ENCODE measurements around the gene KANSL1.

DNA sequence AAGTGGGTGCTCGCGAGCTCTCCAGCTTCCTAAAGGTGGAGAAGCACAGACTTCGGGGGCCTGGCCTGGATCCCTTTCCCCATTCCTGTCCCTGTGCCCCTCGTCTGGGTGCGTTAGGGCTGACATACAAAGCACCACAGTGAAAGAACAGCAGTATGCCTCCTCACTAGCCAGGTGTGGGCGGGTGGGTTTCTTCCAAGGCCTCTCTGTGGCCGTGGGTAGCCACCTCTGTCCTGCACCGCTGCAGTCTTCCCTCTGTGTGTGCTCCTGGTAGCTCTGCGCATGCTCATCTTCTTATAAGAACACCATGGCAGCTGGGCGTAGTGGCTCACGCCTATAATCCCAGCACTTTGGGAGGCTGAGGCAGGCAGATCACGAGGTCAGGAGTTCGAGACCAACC lies 196.1 kb downstream of the KANSL1 start:
- TF ChIP-seq, protein P1, sequence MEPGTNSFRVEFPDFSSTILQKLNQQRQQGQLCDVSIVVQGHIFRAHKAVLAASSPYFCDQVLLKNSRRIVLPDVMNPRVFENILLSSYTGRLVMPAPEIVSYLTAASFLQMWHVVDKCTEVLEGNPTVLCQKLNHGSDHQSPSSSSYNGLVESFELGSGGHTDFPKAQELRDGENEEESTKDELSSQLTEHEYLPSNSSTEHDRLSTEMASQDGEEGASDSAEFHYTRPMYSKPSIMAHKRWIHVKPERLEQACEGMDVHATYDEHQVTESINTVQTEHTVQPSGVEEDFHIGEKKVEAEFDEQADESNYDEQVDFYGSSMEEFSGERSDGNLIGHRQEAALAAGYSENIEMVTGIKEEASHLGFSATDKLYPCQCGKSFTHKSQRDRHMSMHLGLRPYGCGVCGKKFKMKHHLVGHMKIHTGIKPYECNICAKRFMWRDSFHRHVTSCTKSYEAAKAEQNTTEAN (CRISPR knock-in tag; IDR thresholded peaks at IDR 0.05): no peak
- TF ChIP-seq, protein P2, sequence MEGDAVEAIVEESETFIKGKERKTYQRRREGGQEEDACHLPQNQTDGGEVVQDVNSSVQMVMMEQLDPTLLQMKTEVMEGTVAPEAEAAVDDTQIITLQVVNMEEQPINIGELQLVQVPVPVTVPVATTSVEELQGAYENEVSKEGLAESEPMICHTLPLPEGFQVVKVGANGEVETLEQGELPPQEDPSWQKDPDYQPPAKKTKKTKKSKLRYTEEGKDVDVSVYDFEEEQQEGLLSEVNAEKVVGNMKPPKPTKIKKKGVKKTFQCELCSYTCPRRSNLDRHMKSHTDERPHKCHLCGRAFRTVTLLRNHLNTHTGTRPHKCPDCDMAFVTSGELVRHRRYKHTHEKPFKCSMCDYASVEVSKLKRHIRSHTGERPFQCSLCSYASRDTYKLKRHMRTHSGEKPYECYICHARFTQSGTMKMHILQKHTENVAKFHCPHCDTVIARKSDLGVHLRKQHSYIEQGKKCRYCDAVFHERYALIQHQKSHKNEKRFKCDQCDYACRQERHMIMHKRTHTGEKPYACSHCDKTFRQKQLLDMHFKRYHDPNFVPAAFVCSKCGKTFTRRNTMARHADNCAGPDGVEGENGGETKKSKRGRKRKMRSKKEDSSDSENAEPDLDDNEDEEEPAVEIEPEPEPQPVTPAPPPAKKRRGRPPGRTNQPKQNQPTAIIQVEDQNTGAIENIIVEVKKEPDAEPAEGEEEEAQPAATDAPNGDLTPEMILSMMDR (IDR thresholded peaks at IDR 0.05): no peak
- TF ChIP-seq NR2C2 (CRISPR knock-in tag; IDR thresholded peaks at IDR 0.05) (no peak), ZNF232 (CRISPR knock-in tag; IDR thresholded peaks at IDR 0.05) (no peak), NFE2L1 (CRISPR knock-in tag; IDR thresholded peaks at IDR 0.05) (no peak), GABPB1 (CRISPR knock-in tag; IDR thresholded peaks at IDR 0.05) (no peak), HMGA2 (CRISPR knock-in tag; IDR thresholded peaks at IDR 0.05) (no peak), CBFB (CRISPR knock-in tag; IDR thresholded peaks at IDR 0.05; ENCODE audit: low read depth) (no peak), TP53 (CRISPR knock-in tag; IDR thresholded peaks at IDR 0.05) (no peak), SMAD3 (CRISPR knock-in tag; IDR thresholded peaks at IDR 0.05; ENCODE audit: borderline replicate concordance) (no peak)
- TF ChIP-seq, protein P3, sequence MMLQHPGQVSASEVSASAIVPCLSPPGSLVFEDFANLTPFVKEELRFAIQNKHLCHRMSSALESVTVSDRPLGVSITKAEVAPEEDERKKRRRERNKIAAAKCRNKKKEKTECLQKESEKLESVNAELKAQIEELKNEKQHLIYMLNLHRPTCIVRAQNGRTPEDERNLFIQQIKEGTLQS (CRISPR knock-in tag; conservative IDR thresholded peaks at IDR 0.05): no peak

Data from WTC11 (cell line).